Endometrial microvascular endothelial cells (primary cell): ENCODE data around the gene PGP. TPM values are rescaled to one million over a fixed set of nuclear protein-coding genes. Genes with fewer than 3 reads are reported as not detected.

ENCODE experiments used
- in situ Hi-C: cut with HindIII; loops from 2 replicates; pipeline ENCODE4 v1.10.0; 2017; ENCODE audit warnings: low sequenced_read_pairs, low pct_unique_long_range_greater_than_20kb; ENCODE audit errors: inconsistent ontology term
- total RNA-seq: library from RNA; depleted of rRNA; stranded (reverse); fragments of >200 nt; gene quantifications from one replicate; pipeline ENCODE4 v1.2.3, GENCODE V29; 2015; ENCODE audit errors: inconsistent ontology term

Gene PGP
- total RNA-seq, 1 donor from 2014 or later, result 21.6 TPM

- in situ Hi-C loops, result no loop called here
Measured at GRCh38 chr16:2238838-2239675, 24.4 kb upstream of the PGP start.

DNA sequence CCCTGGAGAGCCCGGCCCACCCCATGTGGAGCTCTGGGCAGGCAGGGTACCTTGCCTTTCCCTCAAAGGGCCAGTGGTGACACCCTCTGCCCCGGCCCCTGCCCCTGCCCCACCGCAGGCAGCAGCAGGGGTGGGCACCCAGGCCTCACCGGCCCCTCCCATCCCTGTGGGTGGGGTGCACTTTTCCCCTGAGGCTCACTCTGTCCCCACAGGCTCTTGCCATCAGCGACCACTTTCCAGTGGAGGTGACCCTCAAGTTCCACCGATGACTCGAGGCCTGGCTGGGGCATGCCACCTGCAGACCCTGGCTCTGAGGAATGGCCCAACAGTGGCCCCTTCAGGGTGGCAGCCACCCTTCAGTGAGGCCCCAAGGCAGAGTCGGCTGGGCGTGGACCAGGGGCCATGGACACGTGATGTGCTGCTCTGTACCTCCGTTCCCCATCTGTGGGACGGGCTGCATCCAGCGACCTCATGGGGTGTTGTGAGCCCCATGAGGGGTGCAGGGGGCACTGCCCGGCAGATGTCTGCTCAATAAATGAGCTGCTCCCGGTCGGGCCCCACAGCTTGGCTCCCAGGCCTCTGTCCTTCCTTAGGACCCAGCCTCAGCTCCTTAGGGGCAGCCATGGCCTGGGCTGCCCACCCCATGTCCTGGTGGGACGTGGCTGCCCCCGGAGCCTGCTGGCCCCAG, 23.7 kb upstream of the PGP start:
- in situ Hi-C loops, result no loop called here

DNA sequence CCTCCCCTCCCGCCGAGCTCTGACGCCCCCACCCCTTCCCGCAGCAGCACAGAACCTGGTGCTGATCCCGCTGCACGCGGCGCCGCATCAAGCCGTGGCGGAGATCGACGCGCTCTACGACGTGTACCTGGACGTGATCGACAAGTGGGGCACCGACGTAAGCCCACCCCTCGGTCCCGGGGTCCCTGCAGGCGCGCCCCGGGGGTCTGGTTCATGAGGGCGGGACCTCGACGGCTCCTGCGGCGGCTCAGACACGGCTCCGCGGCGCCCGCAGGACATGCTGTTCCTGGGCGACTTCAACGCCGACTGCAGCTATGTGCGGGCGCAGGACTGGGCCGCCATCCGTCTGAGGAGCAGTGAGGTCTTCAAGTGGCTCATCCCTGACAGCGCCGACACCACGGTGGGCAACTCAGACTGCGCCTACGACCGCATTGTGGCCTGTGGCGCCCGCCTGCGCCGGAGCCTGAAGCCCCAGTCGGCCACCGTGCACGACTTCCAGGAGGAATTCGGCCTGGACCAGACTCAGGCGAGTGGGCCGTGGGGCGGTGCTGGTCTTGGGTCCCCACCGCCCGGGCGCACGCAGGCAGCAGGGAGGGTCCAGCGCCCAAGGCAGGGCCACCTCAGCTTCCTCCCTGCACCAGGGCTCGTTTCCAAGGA, 23.0 kb upstream of the PGP start:
- in situ Hi-C loops, result no loop called here

DNA sequence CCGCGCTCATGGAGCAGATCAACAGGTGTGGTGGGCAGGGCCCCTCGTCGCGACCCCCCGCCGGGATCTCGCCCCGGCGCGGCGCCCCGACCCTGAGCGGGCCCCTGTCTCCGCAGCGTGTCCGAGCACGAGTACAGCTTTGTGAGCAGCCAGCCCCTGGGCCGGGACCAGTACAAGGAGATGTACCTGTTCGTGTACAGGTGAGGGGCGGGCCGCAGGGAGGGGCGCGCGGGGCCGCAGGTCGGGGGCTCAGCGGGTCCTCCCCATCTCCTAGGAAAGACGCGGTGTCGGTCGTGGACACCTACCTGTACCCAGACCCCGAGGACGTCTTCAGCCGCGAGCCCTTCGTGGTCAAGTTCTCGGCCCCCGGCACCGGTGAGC, 22.5 kb upstream of the PGP start:
- in situ Hi-C loops, result no loop called here

- in situ Hi-C loops, result no loop called here
Measured at GRCh38 chr16:2236337-2237101, 21.9 kb upstream of the PGP start, which contains the start of gene DNASE1L2. Gene DNASE1L2 (plus strand): TSS chr16:2236444. CDS start chr16:2236817, 373 bp downstream.

DNA sequence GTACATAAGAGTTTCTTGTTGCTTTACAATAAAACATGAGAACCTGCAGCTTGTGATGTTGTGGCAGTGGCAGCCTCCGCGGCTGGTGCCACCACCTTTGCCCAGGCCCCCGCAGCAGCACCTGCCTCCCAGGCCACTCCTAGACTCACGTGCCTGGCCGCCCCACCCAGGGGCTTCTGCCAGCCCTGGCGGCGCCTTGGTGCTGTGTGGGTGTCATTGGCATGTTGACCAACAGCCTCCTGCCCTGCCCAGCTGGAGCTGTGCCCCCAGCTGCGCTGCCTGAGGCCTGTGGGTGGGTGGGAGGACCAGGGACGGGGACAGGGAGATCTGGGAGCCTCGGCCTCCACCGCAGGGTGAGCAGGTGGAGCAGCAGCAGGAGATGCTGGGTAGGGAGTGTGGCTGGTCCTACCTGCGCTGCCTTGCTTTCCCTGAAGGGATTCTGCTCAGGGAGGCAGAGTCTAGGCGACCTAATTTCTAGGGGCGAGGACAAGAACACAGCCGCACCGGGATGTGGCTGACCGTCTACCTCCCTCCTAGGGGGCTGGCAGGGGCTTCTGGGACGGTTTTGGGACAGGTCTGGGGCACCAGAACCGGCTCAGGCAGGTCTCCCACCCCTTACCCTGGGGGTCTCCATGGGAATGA, 21.2 kb upstream of the PGP start:
- in situ Hi-C loops, result no loop called here

DNA sequence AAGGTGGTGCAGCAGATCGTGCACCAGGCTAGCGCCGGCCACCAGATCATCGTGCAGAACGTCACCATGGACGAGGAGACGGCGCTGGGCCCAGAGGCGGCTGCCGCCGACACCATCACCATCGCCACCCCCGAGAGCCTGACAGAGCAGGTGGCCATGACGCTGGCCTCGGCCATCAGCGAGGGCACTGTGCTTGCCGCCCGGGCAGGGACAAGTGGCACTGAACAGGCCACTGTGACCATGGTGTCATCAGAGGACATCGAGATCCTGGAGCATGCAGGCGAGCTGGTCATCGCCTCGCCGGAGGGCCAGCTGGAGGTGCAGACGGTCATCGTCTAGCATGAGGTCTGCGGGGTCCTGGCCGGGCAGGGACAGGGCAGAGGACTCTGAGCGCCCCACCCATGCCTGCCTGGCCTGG, 20.6 kb upstream of the PGP start:
- in situ Hi-C loops, result no loop called here

- in situ Hi-C loops, result no loop called here
Measured at GRCh38 chr16:2234813-2235170, 20.2 kb upstream of the PGP start.

DNA sequence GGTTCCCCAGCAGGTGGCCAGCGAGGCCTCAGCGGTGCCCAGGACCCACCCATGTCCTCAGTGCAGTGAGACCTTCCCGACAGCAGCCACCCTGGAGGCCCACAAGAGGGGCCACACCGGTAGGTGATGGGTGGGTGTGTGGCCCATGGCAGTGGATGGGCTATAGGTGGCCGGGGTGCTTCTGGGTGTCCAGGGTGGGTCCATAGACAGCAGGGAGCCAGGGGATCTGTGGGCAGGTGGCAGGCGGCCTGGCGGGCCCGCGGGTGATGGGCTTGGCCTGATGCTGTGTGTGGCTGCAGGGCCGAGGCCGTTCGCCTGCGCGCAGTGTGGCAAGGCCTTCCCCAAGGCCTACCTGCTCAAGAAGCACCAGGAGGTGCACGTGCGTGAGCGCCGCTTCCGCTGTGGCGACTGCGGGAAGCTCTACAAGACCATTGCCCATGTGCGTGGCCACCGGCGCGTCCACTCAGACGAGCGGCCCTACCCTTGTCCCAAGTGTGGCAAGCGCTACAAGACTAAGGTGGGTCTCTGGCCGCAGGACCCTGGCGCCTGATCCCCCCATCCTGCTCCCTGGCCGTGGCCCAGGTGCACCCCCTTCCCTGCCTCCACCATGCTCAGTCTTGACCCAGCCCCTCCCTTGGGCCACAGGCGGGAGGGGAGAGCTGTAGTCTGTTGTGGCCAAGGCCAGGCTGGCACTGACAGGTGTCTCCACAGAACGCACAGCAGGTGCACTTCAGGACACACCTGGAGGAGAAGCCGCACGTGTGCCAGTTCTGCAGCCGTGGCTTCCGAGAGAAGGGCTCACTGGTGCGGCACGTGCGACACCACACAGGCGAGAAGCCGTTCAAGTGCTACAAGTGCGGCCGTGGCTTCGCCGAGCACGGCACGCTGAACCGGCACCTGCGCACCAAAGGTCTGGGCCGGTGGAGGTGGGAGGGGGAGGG, 19.5 kb upstream of the PGP start:
- in situ Hi-C loops, result no loop called here

DNA sequence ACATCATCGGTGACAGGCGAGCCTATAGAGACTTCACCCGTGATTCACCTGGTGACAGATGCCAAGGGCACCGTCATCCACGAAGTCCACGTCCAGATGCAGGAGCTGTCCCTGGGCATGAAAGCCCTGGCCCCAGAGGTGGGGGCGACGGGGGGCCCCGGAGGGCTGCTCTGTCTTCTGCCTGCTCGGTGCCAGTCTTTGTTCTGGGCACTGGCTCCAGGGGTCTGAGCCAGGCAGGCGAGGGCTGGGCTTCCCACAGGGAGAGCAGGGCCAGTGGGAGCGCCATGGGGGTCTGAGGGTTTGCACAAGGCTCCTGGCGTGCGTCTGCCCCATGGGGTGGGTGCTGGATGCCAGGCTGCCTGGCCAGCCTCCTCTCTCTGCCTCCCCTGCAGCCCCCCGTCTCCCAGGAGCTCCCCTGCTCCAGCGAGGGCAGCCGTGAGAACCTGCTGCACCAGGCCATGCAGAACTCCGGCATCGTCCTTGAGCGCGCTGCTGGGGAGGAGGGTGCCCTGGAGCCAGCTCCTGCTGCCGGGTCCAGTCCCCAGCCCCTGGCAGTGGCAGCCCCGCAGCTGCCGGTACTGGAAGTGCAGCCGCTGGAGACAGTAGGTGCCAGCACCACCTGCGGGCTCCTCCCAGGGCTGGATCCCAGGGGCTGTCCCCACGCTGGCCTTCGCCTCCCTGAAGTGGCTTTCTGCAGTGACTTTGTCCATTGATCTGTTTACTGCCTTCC, 18.6 kb upstream of the PGP start:
- in situ Hi-C loops, result no loop called here

GRCh38 chr16:2232094-2232990, 17.7 kb upstream of the PGP start:
- in situ Hi-C loops, result no loop called here

- in situ Hi-C loops, result no loop called here
Measured at GRCh38 chr16:2231016-2231931, 16.6 kb upstream of the PGP start.

DNA sequence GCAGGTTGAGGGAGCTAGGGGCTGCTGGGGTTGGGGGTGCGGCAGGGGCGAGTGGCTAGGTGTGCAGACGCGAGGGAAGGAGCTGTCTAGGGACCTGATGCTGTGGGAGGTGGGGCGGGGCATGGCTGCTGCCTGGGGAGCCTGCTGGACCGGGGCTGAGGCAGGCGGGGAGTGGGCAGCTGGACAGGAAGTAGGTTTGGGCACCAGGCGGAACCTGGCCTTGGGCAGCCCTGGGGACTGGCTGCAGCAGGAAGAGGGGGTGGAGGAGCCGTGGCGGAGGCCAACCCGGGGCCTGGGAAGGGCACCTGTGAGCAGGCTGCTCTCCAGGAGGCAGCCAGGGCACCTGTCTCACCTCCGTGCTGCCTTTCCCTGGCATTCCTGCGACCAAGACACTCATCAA, 15.7 kb upstream of the PGP start:
- in situ Hi-C loops, result no loop called here

- in situ Hi-C loops, result no loop called here
Measured at GRCh38 chr16:2229632-2230250, 15.1 kb upstream of the PGP start.

DNA sequence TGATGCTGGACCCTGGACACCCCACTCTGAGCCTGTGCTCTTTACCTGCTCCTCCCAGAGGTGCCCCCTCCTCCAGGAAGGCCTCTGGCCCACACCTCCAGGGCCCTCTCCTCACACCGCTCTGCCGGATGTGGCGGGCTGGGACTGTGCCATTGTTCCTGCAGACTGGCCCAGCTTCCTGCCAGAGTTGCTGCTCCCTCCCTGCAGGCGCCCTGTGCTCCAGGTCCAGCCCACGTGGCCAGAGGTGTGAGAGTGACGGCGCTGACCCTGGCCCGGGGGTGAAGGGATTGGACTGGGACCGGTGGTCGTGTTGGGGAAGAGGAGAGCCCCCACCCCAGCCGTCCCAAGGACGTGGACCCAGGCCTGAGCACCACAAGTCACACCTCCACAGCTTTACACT, 14.5 kb upstream of the PGP start:
- in situ Hi-C loops, result no loop called here
